OCI-LY7 (cell line): ENCODE results near the gene CEP162.
"Not testable (repeated sequence)": the region's sequence is repeated elsewhere in the genome, so short reads cannot be mapped to it uniquely, and the experiment has no call there.

Experiments
- EZH2phosphoT487 ChIP-seq: fragments of 200-600 bp; sonication (generic); IDR thresholded peaks from 2 replicates; pipeline ENCODE4 v1.6.1; 2018; ENCODE audit warnings: low read depth, borderline replicate concordance, mild to moderate bottlenecking, mixed run types, antibody characterized with exemption, low read length, moderate library complexity, mixed read lengths
- TF ChIP-seq, protein P1 (sequence below): fragments of 200-600 bp; sonication (generic); conservative IDR thresholded peaks from 2 replicates; pipeline ENCODE4 v1.5.1; 2014; ENCODE audit warnings: mild to moderate bottlenecking, antibody characterized with exemption, low read length, moderate library complexity, mixed read lengths

DNA sequence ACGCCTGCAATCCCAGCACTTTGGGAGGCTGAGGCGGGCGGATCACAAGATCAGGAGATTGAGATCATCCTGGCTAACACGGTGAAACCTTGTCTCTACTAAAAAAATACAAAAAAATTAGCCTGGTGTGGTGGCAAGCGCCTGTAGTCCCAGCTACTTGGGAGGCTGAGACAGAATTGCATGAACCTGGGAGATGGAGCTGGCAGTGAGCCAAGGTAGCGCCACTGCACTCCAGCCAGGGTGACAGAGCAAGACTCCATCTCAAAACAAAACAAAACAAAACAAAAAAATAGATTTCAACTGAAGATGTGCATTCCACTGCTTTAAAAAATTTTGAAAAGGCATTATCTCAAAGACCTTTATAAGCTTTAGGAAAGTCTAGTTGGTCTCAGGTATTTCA lies 27.5 kb downstream of the CEP162 start:
- TF ChIP-seq, protein P1, sequence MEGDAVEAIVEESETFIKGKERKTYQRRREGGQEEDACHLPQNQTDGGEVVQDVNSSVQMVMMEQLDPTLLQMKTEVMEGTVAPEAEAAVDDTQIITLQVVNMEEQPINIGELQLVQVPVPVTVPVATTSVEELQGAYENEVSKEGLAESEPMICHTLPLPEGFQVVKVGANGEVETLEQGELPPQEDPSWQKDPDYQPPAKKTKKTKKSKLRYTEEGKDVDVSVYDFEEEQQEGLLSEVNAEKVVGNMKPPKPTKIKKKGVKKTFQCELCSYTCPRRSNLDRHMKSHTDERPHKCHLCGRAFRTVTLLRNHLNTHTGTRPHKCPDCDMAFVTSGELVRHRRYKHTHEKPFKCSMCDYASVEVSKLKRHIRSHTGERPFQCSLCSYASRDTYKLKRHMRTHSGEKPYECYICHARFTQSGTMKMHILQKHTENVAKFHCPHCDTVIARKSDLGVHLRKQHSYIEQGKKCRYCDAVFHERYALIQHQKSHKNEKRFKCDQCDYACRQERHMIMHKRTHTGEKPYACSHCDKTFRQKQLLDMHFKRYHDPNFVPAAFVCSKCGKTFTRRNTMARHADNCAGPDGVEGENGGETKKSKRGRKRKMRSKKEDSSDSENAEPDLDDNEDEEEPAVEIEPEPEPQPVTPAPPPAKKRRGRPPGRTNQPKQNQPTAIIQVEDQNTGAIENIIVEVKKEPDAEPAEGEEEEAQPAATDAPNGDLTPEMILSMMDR: not testable (repeated sequence)
- not testable (repeated sequence) for TF ChIP-seq EZH2phosphoT487
